HEK293 (cell line): ENCODE results near the gene ANO9.

ENCODE experiments used
- CTCF ChIA-PET: fragments of 350-600 bp; formaldehyde crosslinking; extraction: SDS; loops from one replicate; lab custom pipeline; 2021; ENCODE audit warnings: antibody characterized with exemption; lab: Yijun Ruan, JAX
- POLR2A ChIA-PET: fragments of 300-600 bp; formaldehyde crosslinking; extraction: SDS; loops from one replicate; lab custom pipeline; 2020; ENCODE audit warnings: antibody characterized with exemption, inconsistent platforms; lab: Yijun Ruan, JAX
- H3K27ac ChIP-seq: fragments of 200-500 bp; sonication (Bioruptor generic); 2 replicates; pipeline ENCODE4 v1.5.1; 2014; ENCODE audit warnings: low read depth, low read length, control low read depth, inconsistent platforms; ENCODE audit errors: extremely low read depth
- H3K36me3 ChIP-seq, 2 experiments: fragments of 200-500 bp in 1 of 2; sonication (Bioruptor generic) in 1 of 2; 1 replicate in 1 of 2; 2 replicates in 1 of 2; pipeline ENCODE4 v1.5.1; 2014 to 2017; ENCODE audit warnings: inconsistent platforms in 2 of 2, low read length in 2 of 2; ENCODE audit not compliant: control insufficient read depth in 2 of 2, insufficient read depth in 1 of 2
- H3K4me1 ChIP-seq: fragments of 200-500 bp; sonication (Bioruptor generic); 2 replicates; pipeline ENCODE4 v1.5.1; 2014; ENCODE audit warnings: mild to moderate bottlenecking, low read length, inconsistent platforms; ENCODE audit not compliant: control insufficient read depth, insufficient read depth
- H3K4me3 ChIP-seq: 2 replicates; pipeline ENCODE4 v1.5.1; 2011; ENCODE audit warnings: low read depth, mild to moderate bottlenecking, control low read depth, low read length, moderate library complexity
- H3K9me3 ChIP-seq: fragments of 200-500 bp; sonication (Bioruptor generic); 2 replicates; pipeline ENCODE4 v1.5.1; 2014; ENCODE audit warnings: low read depth, low read length, inconsistent platforms; ENCODE audit not compliant: control insufficient read depth, insufficient read depth
- FEZF1 ChIP-seq: fragments of 450-650 bp; formaldehyde crosslinking; IDR thresholded peaks from 2 replicates; pipeline ENCODE4 v1.5.1; 2016; ENCODE audit warnings: missing biosample characterization, missing genetic modification characterization
- KLF16 ChIP-seq: fragments of 450-650 bp; formaldehyde crosslinking; IDR thresholded peaks from 2 replicates; pipeline ENCODE4 v1.5.1; 2017; ENCODE audit warnings: missing biosample characterization, missing genetic modification characterization
- KLF9 ChIP-seq: fragments of 450-650 bp; formaldehyde crosslinking; IDR thresholded peaks from 2 replicates; pipeline ENCODE4 v1.5.1; 2016; ENCODE audit warnings: missing biosample characterization, missing genetic modification characterization, low read depth
- REPIN1 ChIP-seq: fragments of 450-650 bp; formaldehyde crosslinking; IDR thresholded peaks from 2 replicates; pipeline ENCODE4 v1.5.1; 2017; ENCODE audit warnings: missing biosample characterization, missing genetic modification characterization, low read depth
- ZFP37 ChIP-seq: fragments of 450-650 bp; formaldehyde crosslinking; IDR thresholded peaks from 2 replicates; pipeline ENCODE4 v1.5.1; 2016; ENCODE audit warnings: missing biosample characterization, missing genetic modification characterization
- ZNF221 ChIP-seq: fragments of 450-650 bp; formaldehyde crosslinking; IDR thresholded peaks from 2 replicates; pipeline ENCODE4 v1.5.1; 2017; ENCODE audit warnings: missing biosample characterization, missing genetic modification characterization, borderline replicate concordance
- ZNF239 ChIP-seq: fragments of 450-650 bp; formaldehyde crosslinking; IDR thresholded peaks from 2 replicates; pipeline ENCODE4 v1.5.1; 2016; ENCODE audit warnings: missing biosample characterization, missing genetic modification characterization
- ZNF26 ChIP-seq: fragments of 450-650 bp; formaldehyde crosslinking; IDR thresholded peaks from 2 replicates; pipeline ENCODE4 v1.5.1; 2016; ENCODE audit warnings: missing biosample characterization, missing genetic modification characterization
- ZNF274 ChIP-seq, 2 experiments: fragments of 200-500 bp in 1 of 2; fragments of 450-650 bp in 1 of 2; sonication (Bioruptor generic) in 1 of 2; formaldehyde crosslinking in 1 of 2; IDR thresholded peaks; 2 replicates each; pipeline versions ENCODE4 v1.5.1 to v1.6.1; 2014 to 2016; ENCODE audit warnings: borderline replicate concordance in 1 of 2, inconsistent platforms in 1 of 2, low read length in 1 of 2, missing biosample characterization in 1 of 2, missing genetic modification characterization in 1 of 2
- ZNF341 ChIP-seq: fragments of 450-650 bp; formaldehyde crosslinking; IDR thresholded peaks from 2 replicates; pipeline ENCODE4; 2016; ENCODE audit warnings: low read depth, missing biosample characterization, missing genetic modification characterization
- ZNF654 ChIP-seq: fragments of 450-650 bp; formaldehyde crosslinking; IDR thresholded peaks from 2 replicates; pipeline ENCODE4 v1.5.1; 2016; ENCODE audit warnings: low read depth, missing biosample characterization, missing genetic modification characterization
- TF ChIP-seq, protein P1 (sequence below): fragments of 450-650 bp; formaldehyde crosslinking; IDR thresholded peaks from 2 replicates; pipeline ENCODE4 v1.5.1; 2016; ENCODE audit warnings: missing biosample characterization, missing genetic modification characterization, low read depth
- TF ChIP-seq, protein P2 (sequence below): fragments of 450-650 bp; formaldehyde crosslinking; IDR thresholded peaks from 2 replicates; pipeline ENCODE4 v1.5.1; 2017; ENCODE audit warnings: missing biosample characterization, missing genetic modification characterization
- TF ChIP-seq, protein P3 (sequence below): fragments of 450-650 bp; formaldehyde crosslinking; IDR thresholded peaks from 2 replicates; pipeline ENCODE4 v1.5.1; 2016; ENCODE audit warnings: missing biosample characterization, missing genetic modification characterization

ANO9 gene

DNA sequence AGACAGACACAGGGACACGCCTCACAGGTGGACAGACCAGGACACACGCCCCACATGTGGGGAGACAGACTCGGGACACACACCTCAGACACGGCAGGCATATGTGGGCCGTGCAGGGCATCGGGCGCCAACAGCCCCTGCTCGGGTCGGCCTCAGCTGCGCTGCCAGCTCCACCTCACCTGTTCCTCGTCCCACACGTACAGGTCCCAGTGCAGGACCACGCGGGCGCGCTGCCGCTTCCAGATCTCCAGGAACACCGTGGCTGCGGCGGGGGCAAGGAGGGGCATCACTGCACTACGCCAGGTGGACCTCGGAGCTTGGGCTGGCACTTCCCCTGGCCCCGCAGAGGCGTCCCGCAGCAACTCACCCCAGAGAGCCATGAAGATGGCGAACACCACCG lies 12.4 kb downstream of the ANO9 start (continued):
- TF ChIP-seq, protein P1, sequence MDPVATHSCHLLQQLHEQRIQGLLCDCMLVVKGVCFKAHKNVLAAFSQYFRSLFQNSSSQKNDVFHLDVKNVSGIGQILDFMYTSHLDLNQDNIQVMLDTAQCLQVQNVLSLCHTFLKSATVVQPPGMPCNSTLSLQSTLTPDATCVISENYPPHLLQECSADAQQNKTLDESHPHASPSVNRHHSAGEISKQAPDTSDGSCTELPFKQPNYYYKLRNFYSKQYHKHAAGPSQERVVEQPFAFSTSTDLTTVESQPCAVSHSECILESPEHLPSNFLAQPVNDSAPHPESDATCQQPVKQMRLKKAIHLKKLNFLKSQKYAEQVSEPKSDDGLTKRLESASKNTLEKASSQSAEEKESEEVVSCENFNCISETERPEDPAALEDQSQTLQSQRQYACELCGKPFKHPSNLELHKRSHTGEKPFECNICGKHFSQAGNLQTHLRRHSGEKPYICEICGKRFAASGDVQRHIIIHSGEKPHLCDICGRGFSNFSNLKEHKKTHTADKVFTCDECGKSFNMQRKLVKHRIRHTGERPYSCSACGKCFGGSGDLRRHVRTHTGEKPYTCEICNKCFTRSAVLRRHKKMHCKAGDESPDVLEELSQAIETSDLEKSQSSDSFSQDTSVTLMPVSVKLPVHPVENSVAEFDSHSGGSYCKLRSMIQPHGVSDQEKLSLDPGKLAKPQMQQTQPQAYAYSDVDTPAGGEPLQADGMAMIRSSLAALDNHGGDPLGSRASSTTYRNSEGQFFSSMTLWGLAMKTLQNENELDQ, result no peak
- TF ChIP-seq ZNF26 (tag by site-specific recombination) (no peak), KLF9 (tag by site-specific recombination) (no peak), ZNF654 (no peak), ZNF341 (no peak)
- TF ChIP-seq, protein P2, sequence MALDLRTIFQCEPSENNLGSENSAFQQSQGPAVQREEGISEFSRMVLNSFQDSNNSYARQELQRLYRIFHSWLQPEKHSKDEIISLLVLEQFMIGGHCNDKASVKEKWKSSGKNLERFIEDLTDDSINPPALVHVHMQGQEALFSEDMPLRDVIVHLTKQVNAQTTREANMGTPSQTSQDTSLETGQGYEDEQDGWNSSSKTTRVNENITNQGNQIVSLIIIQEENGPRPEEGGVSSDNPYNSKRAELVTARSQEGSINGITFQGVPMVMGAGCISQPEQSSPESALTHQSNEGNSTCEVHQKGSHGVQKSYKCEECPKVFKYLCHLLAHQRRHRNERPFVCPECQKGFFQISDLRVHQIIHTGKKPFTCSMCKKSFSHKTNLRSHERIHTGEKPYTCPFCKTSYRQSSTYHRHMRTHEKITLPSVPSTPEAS (tag by site-specific recombination), result no peak

GRCh38 chr11:428295-428694 lies 13.5 kb downstream of the ANO9 start:
- Histone ChIP-seq H3K4me3 (no peak overlapping the region), H3K27ac (no peak overlapping the region), H3K36me3 (no peaks in the 10 kb centered on the region), H3K4me1 (no peaks in the 10 kb centered on the region), H3K9me3 (no peaks in the 10 kb centered on the region)
- TF ChIP-seq REPIN1, result no peak
- TF ChIP-seq ZFP37 (tag by site-specific recombination), result no peak
- TF ChIP-seq ZNF274 (IDR thresholded peaks at IDR 0.05; ENCODE audit: low read length), result no peak
- TF ChIP-seq ZNF274 (tag by site-specific recombination; IDR thresholded peaks at IDR 0.05; ENCODE audit: borderline replicate concordance), result no peak
- no peak for TF ChIP-seq KLF16 (tag by site-specific recombination)
- no peak for TF ChIP-seq FEZF1 (tag by site-specific recombination)
- CTCF ChIA-PET, result interaction anchor here (1.0 kb wide), 1 partner anchor 78 kb away, joined by 3 read pairs; no protein-coding TSS in a partner anchor
- POLR2A ChIA-PET, result no interaction called here

- POLR2A ChIA-PET, result no interaction called here
- Histone ChIP-seq H3K4me1 (no peaks in the 10 kb centered on the region), H3K9me3 (no peaks in the 10 kb centered on the region), H3K36me3 (no peaks in the 10 kb centered on the region), H3K4me3 (no peak overlapping the region), H3K27ac (no peak overlapping the region)
- TF ChIP-seq REPIN1, result no peak
- TF ChIP-seq ZNF239 (tag by site-specific recombination), result no peak
- TF ChIP-seq, protein P3, sequence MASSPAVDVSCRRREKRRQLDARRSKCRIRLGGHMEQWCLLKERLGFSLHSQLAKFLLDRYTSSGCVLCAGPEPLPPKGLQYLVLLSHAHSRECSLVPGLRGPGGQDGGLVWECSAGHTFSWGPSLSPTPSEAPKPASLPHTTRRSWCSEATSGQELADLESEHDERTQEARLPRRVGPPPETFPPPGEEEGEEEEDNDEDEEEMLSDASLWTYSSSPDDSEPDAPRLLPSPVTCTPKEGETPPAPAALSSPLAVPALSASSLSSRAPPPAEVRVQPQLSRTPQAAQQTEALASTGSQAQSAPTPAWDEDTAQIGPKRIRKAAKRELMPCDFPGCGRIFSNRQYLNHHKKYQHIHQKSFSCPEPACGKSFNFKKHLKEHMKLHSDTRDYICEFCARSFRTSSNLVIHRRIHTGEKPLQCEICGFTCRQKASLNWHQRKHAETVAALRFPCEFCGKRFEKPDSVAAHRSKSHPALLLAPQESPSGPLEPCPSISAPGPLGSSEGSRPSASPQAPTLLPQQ, result no peak
- TF ChIP-seq ZNF221 (tag by site-specific recombination), result no peak
- CTCF ChIA-PET, result interaction anchor here (0.5 to 1.6 kb wide), 3 partner anchors 21 to 176 kb away, joined by 3 to 4 read pairs (median 3); no protein-coding TSS in a partner anchor
Observed at GRCh38 chr11:426851-427250, 15.0 kb downstream of the ANO9 start.
